AG09319 (cell line): ENCODE data around the gene SFMBT2.

Experiments used
- DNase-seq: peaks from one replicate; pipeline ENCODE4 v3.0.0-alpha.2; 2010; ENCODE audit warnings: low read depth; ENCODE audit errors: extremely low read depth
- TF ChIP-seq, protein P1 (sequence below): IDR thresholded peaks from 2 replicates; pipeline ENCODE4 v1.5.1; 2011; ENCODE audit warnings: low read depth, mild to moderate bottlenecking, inconsistent platforms, low read length, moderate library complexity

The SFMBT2 gene

DNA sequence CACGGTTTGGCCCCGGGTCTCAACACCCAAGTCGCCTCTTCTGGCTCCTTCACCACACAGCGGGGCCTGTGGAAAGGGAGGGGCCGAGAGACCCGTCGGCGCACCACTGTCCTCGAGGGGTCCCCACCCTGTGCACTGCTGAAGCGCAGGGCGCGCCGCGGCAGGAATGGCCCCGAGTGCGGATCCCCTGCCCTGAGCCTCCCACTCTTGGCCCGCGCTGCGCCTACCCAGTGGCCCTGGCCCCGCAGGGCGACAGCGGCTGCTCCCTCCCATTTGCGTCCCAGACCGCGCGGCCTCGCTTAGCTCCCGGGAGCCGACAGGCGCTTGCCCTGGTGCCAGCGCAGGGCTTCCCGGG, 2.1 kb upstream of the SFMBT2 start:
- DNase-seq, result no peak
- TF ChIP-seq, protein P1, sequence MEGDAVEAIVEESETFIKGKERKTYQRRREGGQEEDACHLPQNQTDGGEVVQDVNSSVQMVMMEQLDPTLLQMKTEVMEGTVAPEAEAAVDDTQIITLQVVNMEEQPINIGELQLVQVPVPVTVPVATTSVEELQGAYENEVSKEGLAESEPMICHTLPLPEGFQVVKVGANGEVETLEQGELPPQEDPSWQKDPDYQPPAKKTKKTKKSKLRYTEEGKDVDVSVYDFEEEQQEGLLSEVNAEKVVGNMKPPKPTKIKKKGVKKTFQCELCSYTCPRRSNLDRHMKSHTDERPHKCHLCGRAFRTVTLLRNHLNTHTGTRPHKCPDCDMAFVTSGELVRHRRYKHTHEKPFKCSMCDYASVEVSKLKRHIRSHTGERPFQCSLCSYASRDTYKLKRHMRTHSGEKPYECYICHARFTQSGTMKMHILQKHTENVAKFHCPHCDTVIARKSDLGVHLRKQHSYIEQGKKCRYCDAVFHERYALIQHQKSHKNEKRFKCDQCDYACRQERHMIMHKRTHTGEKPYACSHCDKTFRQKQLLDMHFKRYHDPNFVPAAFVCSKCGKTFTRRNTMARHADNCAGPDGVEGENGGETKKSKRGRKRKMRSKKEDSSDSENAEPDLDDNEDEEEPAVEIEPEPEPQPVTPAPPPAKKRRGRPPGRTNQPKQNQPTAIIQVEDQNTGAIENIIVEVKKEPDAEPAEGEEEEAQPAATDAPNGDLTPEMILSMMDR, result no peak

DNA sequence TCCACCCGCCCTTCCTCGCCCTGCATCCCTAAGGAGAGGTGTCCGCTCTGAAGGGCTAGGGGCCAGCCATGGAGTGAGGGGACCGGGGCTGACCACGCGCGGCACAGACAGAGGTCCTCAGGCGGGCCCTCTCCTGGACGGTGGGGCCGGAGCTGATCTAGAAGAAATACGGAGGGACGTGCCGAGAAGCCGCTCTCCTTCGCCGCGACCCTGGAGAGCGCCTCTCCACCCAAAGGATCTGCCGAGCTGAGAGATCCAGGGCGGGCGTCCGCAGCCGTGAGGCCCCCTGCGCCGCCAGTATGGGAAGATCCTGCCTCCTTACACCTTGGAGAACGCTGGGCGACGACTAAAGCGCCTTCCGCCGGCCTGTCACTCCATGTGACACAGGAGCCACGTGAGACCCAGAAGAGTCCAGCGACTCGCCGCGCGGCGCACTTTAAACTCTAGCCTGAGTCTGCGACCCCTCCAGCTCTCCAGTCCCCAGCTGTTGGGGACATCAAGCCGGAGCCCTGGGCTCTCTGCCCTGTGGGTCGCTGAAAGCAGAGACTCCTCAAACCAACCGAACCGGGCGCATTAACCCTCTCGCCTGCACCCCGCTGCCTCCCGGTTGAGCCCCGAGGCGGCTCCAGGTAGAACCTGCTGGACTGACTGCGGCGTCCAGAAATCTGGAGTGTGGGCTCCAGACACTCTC, 1.5 kb upstream of the SFMBT2 start:
- TF ChIP-seq, protein P1, result no peak
- DNase-seq, result no peak

GRCh38 chr10:7411671-7412128, 866 bp upstream of the SFMBT2 start:
- TF ChIP-seq, protein P1, result no peak
- DNase-seq, result no peak

GRCh38 chr10:7410301-7410861, 453 bp downstream of the SFMBT2 start:
- TF ChIP-seq, protein P1, result no peak
- DNase-seq, result no peak

DNA sequence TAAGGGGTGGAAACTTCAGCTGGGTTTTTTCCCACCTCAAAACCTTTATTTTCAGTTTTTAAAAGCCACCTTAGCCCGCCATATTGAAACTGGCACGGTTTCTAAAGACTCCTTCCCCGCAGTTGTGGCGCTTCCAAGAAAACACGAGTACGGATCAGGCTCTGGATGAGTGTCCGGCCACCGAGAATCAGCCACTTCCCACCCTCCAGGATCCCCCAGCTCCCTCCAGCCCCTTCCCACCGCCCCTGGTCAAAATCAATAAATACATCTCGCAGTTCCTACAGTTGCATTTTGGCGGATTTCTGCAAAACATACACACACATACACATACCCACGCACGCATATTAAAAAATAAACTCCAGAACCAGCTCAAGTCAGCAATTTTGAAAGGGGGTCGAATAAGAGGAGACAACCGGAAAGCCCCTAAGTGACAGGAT, 1.1 kb downstream of the SFMBT2 start:
- TF ChIP-seq, protein P1, result no peak
- DNase-seq, result no peak

DNA sequence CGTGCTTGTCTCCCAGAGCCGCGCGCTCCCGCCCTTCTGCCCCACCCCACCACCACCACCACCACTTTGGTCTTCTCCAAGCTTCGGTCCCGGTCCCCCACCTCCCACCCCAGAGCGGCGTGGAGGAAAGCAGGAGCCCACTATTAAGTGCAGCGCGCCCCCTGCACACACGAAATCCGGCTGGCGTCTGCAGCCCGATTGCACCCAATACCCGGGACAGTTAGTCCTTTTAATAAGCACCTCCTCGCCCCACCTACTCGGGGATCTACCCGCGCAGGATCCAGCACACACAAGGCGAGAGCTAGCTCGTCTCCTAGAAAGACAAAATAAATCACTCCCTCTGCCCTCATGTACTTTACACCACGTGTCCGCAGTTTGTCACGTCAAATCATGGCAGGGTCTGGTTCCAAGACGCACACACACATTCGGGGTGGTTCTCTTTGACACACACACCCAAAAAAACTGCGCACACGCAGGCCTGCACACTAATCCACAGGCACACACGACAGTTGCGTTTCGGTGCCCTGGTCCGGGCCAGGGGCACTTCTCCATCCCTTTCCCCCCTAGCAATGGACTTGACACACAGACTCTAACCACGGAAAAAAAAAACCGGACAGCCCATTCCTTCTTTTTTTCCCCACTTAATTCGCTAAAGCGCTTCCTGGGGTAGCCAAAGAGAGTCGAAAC, 1.6 kb downstream of the SFMBT2 start:
- DNase-seq, result no peak
- TF ChIP-seq, protein P1, result no peak
